ENCODE results near the gene INAFM2.

INAFM2 gene

GRCh38 chr15:40336744-40337122 lies 13.2 kb downstream of the INAFM2 start:
- Histone ChIP-seq H2AFZ (ENCODE audit: low read length, unreplicated experiment) (no peak overlapping the region), H3K27me3 (ENCODE audit: insufficient read depth, low read length) (no peaks in the 10 kb centered on the region), H3K36me3 (ENCODE audit: insufficient read depth, low read length) (no peaks in the 10 kb centered on the region), H3K4me1 (ENCODE audit: control insufficient read depth, insufficient read depth, low read length, unreplicated experiment) (peaks cover 75% of the 10 kb centered on the region), H3K79me2 (ENCODE audit: control insufficient read depth, insufficient read depth, low read length, unreplicated experiment) (peaks cover 28% of the 10 kb centered on the region), H3K4me3 (ENCODE audit: low read depth, low read length) (no peak overlapping the region), H3K27ac (ENCODE audit: low read depth, low read length) (no peak overlapping the region)

DNA sequence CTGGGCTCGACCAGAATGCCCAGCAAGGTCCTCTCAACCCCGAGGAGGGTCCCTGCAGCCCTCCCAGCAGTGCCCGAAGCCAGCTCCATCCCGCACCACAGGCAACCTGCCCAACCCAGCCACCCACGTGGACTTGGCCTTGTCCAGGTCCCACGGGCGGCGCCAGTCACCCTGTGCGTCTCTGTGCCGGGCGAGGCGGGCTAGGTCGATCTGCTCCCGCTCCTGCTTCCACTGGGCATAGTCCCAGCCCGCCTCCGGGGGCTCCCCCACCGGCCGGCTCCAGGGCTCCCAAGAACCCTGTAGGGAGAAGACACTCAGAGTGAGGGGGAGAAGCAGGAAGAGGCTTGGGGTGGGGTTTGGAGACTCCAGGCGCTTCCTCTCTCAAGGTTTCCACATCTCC lies 14.1 kb downstream of the INAFM2 start:
- Histone ChIP-seq H3K4me3 (ENCODE audit: low read depth, low read length) (peak overlapping the region; percentile 77; the same call in 1 of the 2 replicates), H3K79me2 (ENCODE audit: control insufficient read depth, insufficient read depth, low read length, unreplicated experiment) (peaks cover 28% of the 10 kb centered on the region), H3K36me3 (ENCODE audit: insufficient read depth, low read length) (no peaks in the 10 kb centered on the region), H3K4me1 (ENCODE audit: control insufficient read depth, insufficient read depth, low read length, unreplicated experiment) (peaks cover 82% of the 10 kb centered on the region), H3K27ac (ENCODE audit: low read depth, low read length) (no peak overlapping the region; the same call in 1 of the 2 replicates), H3K27me3 (ENCODE audit: insufficient read depth, low read length) (no peaks in the 10 kb centered on the region), H2AFZ (ENCODE audit: low read length, unreplicated experiment) (no peak overlapping the region)

GRCh38 chr15:40338041-40338657 lies 14.7 kb downstream of the INAFM2 start:
- peak overlapping the region; percentile 77 for H3K4me3 ChIP-seq (ENCODE audit: low read depth, low read length)
- H3K36me3 ChIP-seq (ENCODE audit: insufficient read depth, low read length) = no peaks in the 10 kb centered on the region
- peaks cover 28% of the 10 kb centered on the region for H3K79me2 ChIP-seq (ENCODE audit: control insufficient read depth, insufficient read depth, low read length, unreplicated experiment)
- no peaks in the 10 kb centered on the region for H3K27me3 ChIP-seq (ENCODE audit: insufficient read depth, low read length)
- peaks cover 87% of the 10 kb centered on the region for H3K4me1 ChIP-seq (ENCODE audit: control insufficient read depth, insufficient read depth, low read length, unreplicated experiment)
- peak overlapping the region; percentile 95 for H3K27ac ChIP-seq (ENCODE audit: low read depth, low read length)
- H2AFZ ChIP-seq (ENCODE audit: low read length, unreplicated experiment) = no peak overlapping the region

GRCh38 chr15:40338921-40339620 lies 15.6 kb downstream of the INAFM2 start:
- Histone ChIP-seq H3K27me3 (ENCODE audit: insufficient read depth, low read length) (no peaks in the 10 kb centered on the region), H2AFZ (ENCODE audit: low read length, unreplicated experiment) (no peak overlapping the region), H3K4me1 (ENCODE audit: control insufficient read depth, insufficient read depth, low read length, unreplicated experiment) (peaks cover 91% of the 10 kb centered on the region), H3K36me3 (ENCODE audit: insufficient read depth, low read length) (no peaks in the 10 kb centered on the region), H3K79me2 (ENCODE audit: control insufficient read depth, insufficient read depth, low read length, unreplicated experiment) (peaks cover 28% of the 10 kb centered on the region), H3K27ac (ENCODE audit: low read depth, low read length) (peak overlapping the region; percentile 95), H3K4me3 (ENCODE audit: low read depth, low read length) (peak overlapping the region; percentile 77)

GRCh38 chr15:40339621-40339945 lies 16.1 kb downstream of the INAFM2 start:
- H3K4me1 ChIP-seq (ENCODE audit: control insufficient read depth, insufficient read depth, low read length, unreplicated experiment) = peaks cover 90% of the 10 kb centered on the region
- no peaks in the 10 kb centered on the region for H3K27me3 ChIP-seq (ENCODE audit: insufficient read depth, low read length)
- H3K4me3 ChIP-seq (ENCODE audit: low read depth, low read length) = peak overlapping the region; percentile 77
- H3K36me3 ChIP-seq (ENCODE audit: insufficient read depth, low read length) = no peaks in the 10 kb centered on the region
- peaks cover 28% of the 10 kb centered on the region for H3K79me2 ChIP-seq (ENCODE audit: control insufficient read depth, insufficient read depth, low read length, unreplicated experiment)
- peak overlapping the region; percentile 95 for H3K27ac ChIP-seq (ENCODE audit: low read depth, low read length)
- H2AFZ ChIP-seq (ENCODE audit: low read length, unreplicated experiment) = no peak overlapping the region

DNA sequence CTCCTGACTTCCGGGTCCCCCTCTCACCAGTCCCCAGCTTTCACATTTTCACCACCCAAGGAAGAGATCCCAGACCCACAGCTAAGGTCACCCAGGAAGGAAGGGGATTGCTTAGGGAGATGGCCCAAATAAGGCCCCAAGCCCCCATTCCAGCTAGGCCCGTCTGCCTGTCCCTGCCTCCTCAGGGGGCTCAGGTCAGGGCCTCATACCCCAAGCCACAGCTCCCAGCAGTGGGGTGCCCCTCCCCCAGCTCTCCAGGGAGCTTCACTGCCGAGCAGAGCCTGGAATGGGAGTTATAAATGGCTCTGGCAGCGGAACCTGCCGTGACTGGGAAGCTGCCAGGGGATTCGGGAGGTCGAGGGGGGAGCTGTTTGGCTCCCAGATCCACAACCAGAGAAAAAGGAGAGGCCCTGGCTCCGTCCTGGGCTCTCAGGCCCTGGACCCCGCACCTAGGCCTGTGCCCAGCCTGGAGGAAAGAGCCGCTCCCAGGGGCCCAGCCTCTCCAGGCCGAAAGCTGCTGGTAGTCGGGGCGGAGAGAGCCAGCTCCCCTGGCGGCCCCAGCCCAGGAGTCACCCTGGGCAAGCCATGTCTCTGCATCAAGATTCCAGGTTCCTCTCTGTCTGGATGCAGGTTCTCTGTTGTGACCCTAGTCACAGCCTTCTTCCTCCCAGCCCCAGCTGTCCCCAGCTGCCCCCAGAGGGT lies 16.7 kb downstream of the INAFM2 start:
- H3K4me3 ChIP-seq (ENCODE audit: low read depth, low read length) = peak overlapping the region; percentile 77
- H3K4me1 ChIP-seq (ENCODE audit: control insufficient read depth, insufficient read depth, low read length, unreplicated experiment) = peaks cover 90% of the 10 kb centered on the region
- peaks cover 28% of the 10 kb centered on the region for H3K79me2 ChIP-seq (ENCODE audit: control insufficient read depth, insufficient read depth, low read length, unreplicated experiment)
- H3K27ac ChIP-seq (ENCODE audit: low read depth, low read length) = peak overlapping the region; percentile 95
- no peaks in the 10 kb centered on the region for H3K36me3 ChIP-seq (ENCODE audit: insufficient read depth, low read length)
- no peak overlapping the region for H2AFZ ChIP-seq (ENCODE audit: low read length, unreplicated experiment)
- no peaks in the 10 kb centered on the region for H3K27me3 ChIP-seq (ENCODE audit: insufficient read depth, low read length)

DNA sequence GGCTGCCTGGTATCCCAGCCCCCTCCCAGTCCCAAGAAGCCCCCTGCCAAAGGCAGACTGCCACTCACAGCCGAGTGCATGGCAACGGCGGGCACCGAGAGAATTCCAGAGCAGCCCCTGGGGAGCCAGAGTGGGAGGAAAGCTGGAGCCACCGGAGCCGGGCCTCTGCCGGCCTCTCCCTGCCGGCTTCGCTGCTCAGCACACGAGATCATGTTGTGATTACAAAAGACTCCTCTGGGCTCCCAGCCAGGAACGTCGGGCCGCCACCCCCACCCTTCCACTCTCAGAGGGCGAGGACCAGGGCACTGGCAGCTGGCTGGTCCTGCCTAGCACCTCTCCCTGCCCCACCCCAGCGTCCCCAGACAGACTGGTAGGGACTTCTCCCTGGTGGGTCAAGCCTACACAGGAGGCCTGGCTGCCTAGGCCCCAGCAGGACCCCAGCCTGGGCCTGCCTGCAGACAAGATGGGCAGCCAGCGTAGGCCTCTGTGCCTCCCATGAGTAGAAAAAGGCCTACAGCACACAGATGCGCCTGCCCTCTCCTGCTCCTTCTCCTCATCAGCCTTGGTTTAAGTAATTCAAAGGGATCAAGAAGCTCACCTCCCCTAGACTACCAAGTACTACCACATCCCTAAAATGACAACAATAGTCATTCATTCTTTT lies 17.4 kb downstream of the INAFM2 start, which contains the start of gene CCDC9B:
Gene CCDC9B, minus strand, starts transcription at position 200 of the 661 bp plus-strand sequence. Its CDS starts 120 bp downstream, at position 80.
- H3K4me1 ChIP-seq (ENCODE audit: control insufficient read depth, insufficient read depth, low read length, unreplicated experiment) = peaks cover 84% of the 10 kb centered on the region
- H3K4me3 ChIP-seq (ENCODE audit: low read depth, low read length) = peak within 1 kb of the TSS; percentile 77
- peak within 1 kb of the TSS; percentile 95 for H3K27ac ChIP-seq (ENCODE audit: low read depth, low read length)

DNA sequence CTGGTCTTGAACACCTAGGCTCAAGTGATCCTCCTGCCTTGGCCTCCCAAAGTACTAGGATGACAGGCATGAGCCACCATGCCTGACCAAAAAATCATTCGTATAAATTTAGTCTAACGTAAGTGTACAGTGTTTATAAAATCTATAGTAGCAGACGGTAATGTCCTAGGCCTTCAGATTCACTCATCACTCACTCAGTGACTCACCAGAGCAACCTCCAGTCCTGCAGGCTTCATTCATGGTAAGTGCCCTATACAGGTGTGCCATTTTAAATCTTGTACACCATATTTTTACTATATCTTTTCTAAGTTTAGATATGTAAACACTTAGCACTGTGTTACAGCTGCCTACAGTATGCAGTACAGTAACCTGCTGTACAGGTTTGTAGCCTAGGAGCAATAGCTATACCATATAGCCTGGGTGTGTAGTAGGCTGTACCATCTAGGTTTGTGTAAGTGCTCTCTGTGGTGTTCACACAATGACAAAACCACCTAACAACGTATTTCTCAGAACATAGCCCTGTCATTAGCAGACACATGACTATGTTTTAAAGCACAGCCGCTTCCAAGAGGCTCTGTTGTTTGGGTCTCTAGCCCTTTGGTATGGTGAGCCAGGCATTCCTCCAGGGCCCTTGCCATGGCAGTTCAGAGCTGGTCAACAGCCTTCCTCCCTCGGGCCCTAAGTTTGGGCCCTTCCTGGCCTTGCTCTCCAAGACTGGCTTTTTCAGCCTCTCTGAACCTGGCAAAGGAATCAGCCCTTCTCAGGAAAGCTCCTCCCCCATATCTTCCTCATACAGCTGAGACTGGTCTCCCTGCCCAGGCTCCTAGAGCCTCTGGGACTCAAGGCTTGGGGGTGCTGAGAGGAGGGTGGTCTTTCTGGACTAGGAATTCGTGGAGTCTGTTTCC lies 19.2 kb downstream of the INAFM2 start:
- Histone ChIP-seq H3K27ac (ENCODE audit: low read depth, low read length) (peak overlapping the region; percentile 91), H3K36me3 (ENCODE audit: insufficient read depth, low read length) (no peaks in the 10 kb centered on the region), H3K4me3 (ENCODE audit: low read depth, low read length) (no peak overlapping the region), H3K4me1 (ENCODE audit: control insufficient read depth, insufficient read depth, low read length, unreplicated experiment) (peaks cover 69% of the 10 kb centered on the region), H3K79me2 (ENCODE audit: control insufficient read depth, insufficient read depth, low read length, unreplicated experiment) (peaks cover 23% of the 10 kb centered on the region), H3K27me3 (ENCODE audit: insufficient read depth, low read length) (no peaks in the 10 kb centered on the region), H2AFZ (ENCODE audit: low read length, unreplicated experiment) (peak overlapping the region; percentile 48)

More for the DNA sequence above, 17.4 kb downstream of the INAFM2 start, which contains the start of gene CCDC9B:
- no peak within 1 kb of the TSS for H2AFZ ChIP-seq (ENCODE audit: low read length, unreplicated experiment)
- no peaks in the 10 kb centered on the region for H3K36me3 ChIP-seq (ENCODE audit: insufficient read depth, low read length)
- peaks cover 28% of the 10 kb centered on the region for H3K79me2 ChIP-seq (ENCODE audit: control insufficient read depth, insufficient read depth, low read length, unreplicated experiment)
- H3K27me3 ChIP-seq (ENCODE audit: insufficient read depth, low read length) = no peaks in the 10 kb centered on the region

DNA sequence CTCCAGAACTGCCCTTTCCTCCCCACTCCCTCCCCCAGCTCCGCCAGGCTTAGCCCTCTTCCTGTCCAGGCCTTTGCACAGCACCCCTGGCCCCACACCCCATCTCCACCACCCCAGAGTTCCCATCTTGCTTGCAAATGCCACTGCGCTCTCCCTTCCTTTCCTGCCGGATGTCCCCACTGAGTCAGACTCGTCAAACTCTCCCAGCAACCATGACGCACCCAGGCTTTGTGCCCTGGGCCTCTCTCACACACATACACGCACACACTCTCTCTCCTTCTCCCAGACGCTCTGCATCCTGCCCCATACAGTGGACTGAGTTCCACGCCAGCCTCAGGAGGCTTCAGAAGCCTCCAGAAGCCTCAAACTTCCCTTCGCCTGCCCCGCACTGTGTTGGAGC lies 20.0 kb downstream of the INAFM2 start:
- Histone ChIP-seq H2AFZ (ENCODE audit: low read length, unreplicated experiment) (peak overlapping the region; percentile 48), H3K36me3 (ENCODE audit: insufficient read depth, low read length) (no peaks in the 10 kb centered on the region), H3K79me2 (ENCODE audit: control insufficient read depth, insufficient read depth, low read length, unreplicated experiment) (peaks cover 16% of the 10 kb centered on the region), H3K4me3 (ENCODE audit: low read depth, low read length) (no peak overlapping the region), H3K27ac (ENCODE audit: low read depth, low read length) (peak overlapping the region; percentile 91), H3K27me3 (ENCODE audit: insufficient read depth, low read length) (no peaks in the 10 kb centered on the region), H3K4me1 (ENCODE audit: control insufficient read depth, insufficient read depth, low read length, unreplicated experiment) (peaks cover 61% of the 10 kb centered on the region)

GRCh38 chr15:40344217-40344616 lies 20.7 kb downstream of the INAFM2 start:
- H3K4me3 ChIP-seq (ENCODE audit: low read depth, low read length) = no peak overlapping the region
- H3K36me3 ChIP-seq (ENCODE audit: insufficient read depth, low read length) = no peaks in the 10 kb centered on the region
- peaks cover 10% of the 10 kb centered on the region for H3K79me2 ChIP-seq (ENCODE audit: control insufficient read depth, insufficient read depth, low read length, unreplicated experiment)
- H3K4me1 ChIP-seq (ENCODE audit: control insufficient read depth, insufficient read depth, low read length, unreplicated experiment) = peaks cover 54% of the 10 kb centered on the region
- H3K27me3 ChIP-seq (ENCODE audit: insufficient read depth, low read length) = no peaks in the 10 kb centered on the region
- H3K27ac ChIP-seq (ENCODE audit: low read depth, low read length) = peak overlapping the region; percentile 91
- no peak overlapping the region for H2AFZ ChIP-seq (ENCODE audit: low read length, unreplicated experiment)
